Activated naive CD4-positive, alpha-beta T cell treated with anti-CD3 and anti-CD28 coated beads for 36 hours (primary cell): ENCODE results near the gene ACD. TPM values are rescaled to one million over a fixed set of nuclear protein-coding genes. Genes with fewer than 3 reads are reported as not detected.

Experiments
- CTCF ChIA-PET: fragments of 350-600 bp; sonication (Branson Sonifier 250); formaldehyde crosslinking; loops from one replicate; lab custom pipeline; 2021; ENCODE audit warnings: antibody characterized with exemption; lab: Charles Lee
- DNase-seq: peaks from one replicate; pipeline ENCODE4 v3.0.0-alpha.2; 2020
- H3K27ac Mint-ChIP-seq: one replicate; pipeline ENCODE4 v1.8.0; 2021; ENCODE audit warnings: mild to moderate bottlenecking, mixed read lengths
- H3K27me3 Mint-ChIP-seq: one replicate; pipeline ENCODE4 v1.8.0; 2021; ENCODE audit warnings: low read depth, mixed read lengths
- H3K36me3 Mint-ChIP-seq: one replicate; pipeline ENCODE4 v1.8.0; 2021; ENCODE audit warnings: low read depth, mixed read lengths
- H3K4me1 Mint-ChIP-seq: one replicate; pipeline ENCODE4 v1.8.0; 2021; ENCODE audit warnings: low read depth, mixed read lengths
- H3K4me3 Mint-ChIP-seq: one replicate; pipeline ENCODE4 v1.8.0; 2021; ENCODE audit warnings: mild to moderate bottlenecking, moderate library complexity, mixed read lengths
- H3K9me3 Mint-ChIP-seq: one replicate; pipeline ENCODE4 v1.8.0; 2021; ENCODE audit warnings: mixed read lengths
- intact Hi-C: fragments of 100-400 bp; cut with micrococcal nuclease; formaldehyde crosslinking; loops from one replicate; pipeline ENCODE4 v1.15.1; 2023
- total RNA-seq, 2 experiments: library from RNA; stranded (reverse); gene quantifications; one replicate each; pipeline ENCODE4 v1.2.3, GENCODE V29; 2021

The ACD gene
- total RNA-seq, 2 experiments from 2014 or later = 49.2 to 54.9 TPM

DNA sequence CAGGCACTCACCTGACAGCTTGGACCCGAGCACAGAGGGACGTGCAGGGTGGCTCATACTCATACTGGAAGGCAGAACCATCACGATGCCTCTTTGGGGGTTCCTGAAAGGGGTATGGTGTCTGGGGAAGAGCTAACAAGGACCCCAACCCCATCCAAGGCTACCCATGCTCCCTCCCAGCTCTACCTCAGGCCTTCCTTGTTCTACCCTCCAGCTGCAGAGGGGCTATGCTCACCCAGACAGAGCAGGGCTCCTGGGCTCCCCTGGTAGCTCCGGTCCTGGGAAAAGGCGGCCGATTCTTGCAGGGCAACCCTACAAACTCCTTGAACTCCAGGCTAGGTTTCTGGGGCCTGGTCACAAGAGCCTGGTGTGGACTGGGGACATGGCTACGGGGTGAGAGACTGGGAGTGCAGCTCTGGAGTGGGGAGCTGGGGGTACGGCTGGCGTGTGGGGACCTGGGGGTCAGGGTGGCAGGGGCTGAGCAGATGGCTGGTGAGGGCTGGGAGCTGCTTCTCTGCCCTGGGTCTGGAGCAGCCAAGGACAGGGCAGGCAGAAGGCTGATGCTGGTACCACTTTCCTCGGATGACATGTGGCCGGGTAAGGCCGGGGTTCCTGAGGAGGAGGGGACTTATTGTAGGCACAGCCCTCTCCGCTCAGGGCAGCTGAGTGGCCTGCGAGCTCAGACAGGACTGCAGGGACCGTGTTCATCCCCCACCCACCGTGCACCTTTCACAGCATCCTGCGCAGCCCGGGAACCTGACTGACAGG, 2.1 kb downstream of the ACD start:
- H3K27ac Mint-ChIP-seq = no peak overlapping the region

DNA sequence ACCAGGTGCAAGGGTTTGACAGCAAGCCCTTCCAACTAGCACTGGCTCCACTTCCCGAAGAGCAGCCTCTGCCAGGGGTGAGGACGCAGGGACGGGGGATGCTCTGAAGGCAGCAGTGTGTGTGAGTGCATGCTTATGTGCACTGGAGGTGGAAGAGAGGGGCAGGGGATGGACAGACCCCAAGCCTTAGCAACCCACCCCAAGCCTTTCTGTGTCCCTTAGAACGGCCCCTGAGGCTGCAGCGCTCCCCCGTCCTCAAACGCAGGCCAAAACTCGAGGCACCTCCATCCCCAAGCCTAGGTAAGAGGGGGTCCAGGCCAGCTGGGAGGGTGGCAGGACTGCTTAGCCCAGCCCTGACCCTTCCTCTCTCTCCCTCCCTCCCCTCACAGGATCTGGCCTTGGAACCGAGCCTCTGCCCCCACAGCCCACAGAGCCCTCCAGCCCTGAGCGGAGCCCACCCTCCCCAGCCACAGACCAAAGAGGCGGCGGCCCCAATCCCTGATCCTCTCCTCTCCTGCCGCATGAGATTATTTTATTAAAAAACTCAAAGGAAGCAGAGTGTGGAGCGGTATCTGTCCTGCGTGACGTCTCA, 2.9 kb downstream of the ACD start:
- no peak overlapping the region for H3K27ac Mint-ChIP-seq
- H3K9me3 Mint-ChIP-seq = no peaks in the 10 kb centered on the region
- no peaks in the 10 kb centered on the region for H3K27me3 Mint-ChIP-seq
- peaks cover 21% of the 10 kb centered on the region for H3K4me1 Mint-ChIP-seq
- DNase-seq = no peak
- intact Hi-C loops = no loop called here
- CTCF ChIA-PET = interaction anchor here (2.3 to 4.6 kb wide), 2 partner anchors 13 to 136 kb away, joined by 14 to 26 read pairs; partner anchors contain the start of gene CARMIL2
- no peak overlapping the region for H3K4me3 Mint-ChIP-seq
- peaks cover 12% of the 10 kb centered on the region for H3K36me3 Mint-ChIP-seq

More for the DNA sequence above, 2.1 kb downstream of the ACD start:
- Mint-ChIP-seq H3K27me3 (no peaks in the 10 kb centered on the region), H3K4me1 (peaks cover 21% of the 10 kb centered on the region), H3K4me3 (no peak overlapping the region), H3K9me3 (no peaks in the 10 kb centered on the region), H3K36me3 (peaks cover 10% of the 10 kb centered on the region)
- no peak for DNase-seq
- CTCF ChIA-PET = interaction anchor here (0.5 to 4.6 kb wide), 8 partner anchors 8 to 157 kb away, joined by 3 to 26 read pairs (median 8); partner anchors contain the start of genes CARMIL2 and CTCF
- intact Hi-C loops = no loop called here

DNA sequence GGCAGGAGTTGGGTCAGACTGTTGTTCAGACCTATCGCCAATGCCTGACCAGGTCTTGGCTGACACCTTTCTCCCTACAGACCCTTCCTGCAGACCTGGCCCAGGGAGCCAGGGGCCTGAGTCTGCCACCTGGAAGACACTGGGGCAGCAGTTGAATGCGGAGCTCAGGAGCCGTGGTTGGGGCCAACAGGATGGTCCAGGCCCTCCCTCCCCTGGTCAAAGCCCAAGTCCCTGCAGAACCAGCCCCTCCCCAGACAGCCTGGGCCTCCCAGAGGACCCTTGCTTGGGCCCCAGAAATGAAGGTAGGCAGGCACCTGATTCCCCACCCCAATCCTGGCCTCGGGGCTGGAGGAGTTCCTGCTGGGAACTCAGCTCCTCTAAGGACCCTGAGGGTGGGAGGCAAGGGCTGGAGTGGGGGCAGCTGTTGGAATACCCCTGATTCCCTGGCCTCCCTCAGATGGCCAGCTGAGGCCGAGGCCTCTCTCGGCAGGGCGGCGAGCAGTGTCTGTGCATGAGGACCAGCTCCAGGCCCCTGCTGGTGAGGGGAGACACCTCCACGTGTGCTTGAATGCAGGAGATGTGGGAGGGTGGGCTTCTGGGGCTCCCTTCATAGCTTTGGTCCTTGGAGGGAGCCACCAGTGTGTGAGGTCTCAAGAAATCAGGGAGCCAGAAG, 3.6 kb downstream of the ACD start:
- Mint-ChIP-seq H3K27me3 (no peaks in the 10 kb centered on the region), H3K4me3 (no peak overlapping the region), H3K4me1 (peaks cover 20% of the 10 kb centered on the region), H3K9me3 (no peaks in the 10 kb centered on the region), H3K36me3 (peaks cover 17% of the 10 kb centered on the region), H3K27ac (no peak overlapping the region)
- CTCF ChIA-PET = no interaction called here
- DNase-seq = no peak
- intact Hi-C loops = no loop called here

DNA sequence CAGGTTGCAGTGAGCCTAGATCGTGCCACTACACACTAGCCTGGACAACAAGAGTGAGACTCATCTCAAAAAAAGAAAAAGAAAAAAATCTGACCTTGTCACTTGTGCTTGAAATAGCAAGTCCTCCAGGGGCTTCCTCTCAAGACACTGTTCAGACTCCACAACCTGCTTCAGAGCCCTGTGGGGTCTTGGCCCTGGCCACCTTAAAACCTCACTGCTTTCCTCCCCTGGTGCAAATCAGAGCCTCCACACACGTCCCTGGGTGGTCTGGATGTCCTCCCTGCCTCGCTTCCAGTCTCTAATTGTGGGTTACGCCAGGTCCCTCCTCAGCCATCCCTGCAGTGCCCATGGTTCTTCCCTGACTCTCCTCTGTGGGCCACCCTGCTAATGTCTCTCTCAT, 4.7 kb downstream of the ACD start:
- Mint-ChIP-seq H3K9me3 (no peaks in the 10 kb centered on the region), H3K4me1 (peaks cover 18% of the 10 kb centered on the region), H3K4me3 (no peak overlapping the region), H3K36me3 (peaks cover 22% of the 10 kb centered on the region), H3K27ac (no peak overlapping the region), H3K27me3 (no peaks in the 10 kb centered on the region)
- DNase-seq = no peak
- CTCF ChIA-PET = no interaction called here
- intact Hi-C loops = no loop called here

DNA sequence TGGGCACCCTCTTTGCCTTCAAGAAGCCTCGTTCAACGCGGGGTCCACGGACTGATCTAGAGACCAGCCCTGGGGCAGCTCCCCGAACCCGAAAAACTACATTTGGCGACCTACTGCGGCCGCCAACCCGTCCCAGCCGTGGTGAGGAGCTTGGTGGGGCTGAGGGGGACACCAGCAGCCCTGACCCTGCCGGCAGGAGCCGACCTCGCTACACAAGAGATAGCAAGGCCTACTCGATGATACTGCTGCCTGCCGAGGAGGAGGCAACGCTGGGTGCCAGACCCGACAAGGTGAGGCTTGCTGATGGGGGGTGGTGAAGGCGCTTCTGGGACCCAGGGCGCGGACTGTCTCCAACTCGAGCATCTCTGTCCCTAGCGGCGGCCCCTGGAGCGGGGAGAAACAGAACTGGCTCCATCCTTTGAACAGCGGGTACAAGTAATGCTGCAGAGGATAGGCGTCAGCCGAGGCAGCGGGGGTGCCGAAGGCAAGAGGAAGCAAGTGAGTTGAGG, 5.6 kb downstream of the ACD start:
- H3K27ac Mint-ChIP-seq = no peak overlapping the region
- H3K9me3 Mint-ChIP-seq = no peaks in the 10 kb centered on the region
- H3K4me1 Mint-ChIP-seq = peaks cover 21% of the 10 kb centered on the region
- intact Hi-C loops = no loop called here
- CTCF ChIA-PET = no interaction called here
- H3K4me3 Mint-ChIP-seq = no peak overlapping the region
- no peaks in the 10 kb centered on the region for H3K27me3 Mint-ChIP-seq
- H3K36me3 Mint-ChIP-seq = peaks cover 28% of the 10 kb centered on the region
- no peak for DNase-seq

DNA sequence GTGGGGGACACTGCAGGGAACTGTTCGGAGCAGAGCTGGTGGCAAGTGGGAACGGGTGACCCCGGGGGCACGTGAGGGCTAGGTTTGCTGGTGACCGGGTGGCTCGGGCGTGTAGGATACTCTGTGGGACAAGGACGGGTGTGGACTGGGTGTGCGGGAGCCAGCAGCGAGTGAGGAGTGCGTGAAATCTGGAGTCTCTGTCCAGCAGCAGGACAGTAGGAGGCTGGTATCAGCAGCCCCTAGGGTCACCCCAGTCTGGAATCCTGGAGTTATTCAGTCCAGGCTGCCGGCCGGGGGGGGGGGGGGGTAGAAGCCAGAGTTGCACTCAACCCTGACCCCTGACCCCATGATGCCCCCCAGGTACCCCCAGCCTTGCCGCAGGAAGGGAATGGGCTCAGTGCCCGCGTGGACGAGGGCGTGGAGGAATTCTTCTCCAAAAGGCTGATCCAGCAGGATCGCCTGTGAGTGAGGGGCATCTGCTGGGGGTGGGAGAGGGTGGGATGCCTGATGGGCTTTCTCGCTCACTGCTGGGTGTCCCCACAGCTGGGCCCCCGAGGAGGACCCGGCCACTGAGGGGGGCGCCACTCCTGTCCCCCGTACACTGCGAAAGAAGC, 6.2 kb downstream of the ACD start:
- no peak overlapping the region for H3K27ac Mint-ChIP-seq
- intact Hi-C loops = no loop called here
- H3K4me1 Mint-ChIP-seq = peaks cover 16% of the 10 kb centered on the region
- peaks cover 30% of the 10 kb centered on the region for H3K36me3 Mint-ChIP-seq
- no peaks in the 10 kb centered on the region for H3K9me3 Mint-ChIP-seq
- CTCF ChIA-PET = no interaction called here
- H3K4me3 Mint-ChIP-seq = no peak overlapping the region
- no peaks in the 10 kb centered on the region for H3K27me3 Mint-ChIP-seq
- no peak for DNase-seq

DNA sequence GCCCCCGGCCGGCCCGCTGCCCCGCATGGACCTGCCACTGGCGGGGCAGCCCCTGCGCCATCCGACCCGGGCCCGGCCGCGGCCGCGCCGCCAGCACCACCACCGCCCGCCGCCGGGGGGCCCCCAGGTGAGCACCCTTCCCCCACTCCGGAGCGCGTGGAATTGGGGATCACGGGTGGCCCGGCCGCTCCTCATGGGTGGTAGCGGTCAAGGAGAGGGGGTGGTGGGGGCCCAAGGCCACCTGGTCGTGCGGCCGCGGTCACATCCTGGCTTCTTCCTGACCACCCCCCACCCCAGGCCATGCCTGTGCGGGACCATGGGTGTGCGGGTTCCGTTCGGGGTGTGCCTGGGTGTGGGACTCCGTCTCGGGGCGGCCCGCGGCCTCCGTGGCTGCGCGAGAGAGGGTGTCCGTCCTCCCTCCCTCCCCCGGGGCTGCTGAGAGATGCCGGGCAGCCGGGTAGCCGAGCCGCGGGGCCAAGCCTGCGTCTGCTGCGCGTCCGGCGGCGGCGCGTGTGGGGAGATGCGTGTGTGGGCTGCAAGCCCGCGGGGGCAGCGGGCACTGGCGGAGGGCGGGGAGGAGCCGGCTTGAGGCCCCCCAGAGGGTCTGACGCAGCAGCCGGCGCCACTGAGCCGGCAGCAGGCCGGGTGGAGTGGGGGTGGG, 6.8 kb downstream of the ACD start:
- intact Hi-C loops = no loop called here
- no peaks in the 10 kb centered on the region for H3K9me3 Mint-ChIP-seq
- no peak for DNase-seq
- CTCF ChIA-PET = interaction anchor here (3.8 kb wide), 1 partner anchor 106 kb away, joined by 10 read pairs; no protein-coding TSS in a partner anchor
- H3K27ac Mint-ChIP-seq = no peak overlapping the region
- peaks cover 12% of the 10 kb centered on the region for H3K4me1 Mint-ChIP-seq
- H3K27me3 Mint-ChIP-seq = no peaks in the 10 kb centered on the region
- no peak overlapping the region for H3K4me3 Mint-ChIP-seq
- peaks cover 33% of the 10 kb centered on the region for H3K36me3 Mint-ChIP-seq

DNA sequence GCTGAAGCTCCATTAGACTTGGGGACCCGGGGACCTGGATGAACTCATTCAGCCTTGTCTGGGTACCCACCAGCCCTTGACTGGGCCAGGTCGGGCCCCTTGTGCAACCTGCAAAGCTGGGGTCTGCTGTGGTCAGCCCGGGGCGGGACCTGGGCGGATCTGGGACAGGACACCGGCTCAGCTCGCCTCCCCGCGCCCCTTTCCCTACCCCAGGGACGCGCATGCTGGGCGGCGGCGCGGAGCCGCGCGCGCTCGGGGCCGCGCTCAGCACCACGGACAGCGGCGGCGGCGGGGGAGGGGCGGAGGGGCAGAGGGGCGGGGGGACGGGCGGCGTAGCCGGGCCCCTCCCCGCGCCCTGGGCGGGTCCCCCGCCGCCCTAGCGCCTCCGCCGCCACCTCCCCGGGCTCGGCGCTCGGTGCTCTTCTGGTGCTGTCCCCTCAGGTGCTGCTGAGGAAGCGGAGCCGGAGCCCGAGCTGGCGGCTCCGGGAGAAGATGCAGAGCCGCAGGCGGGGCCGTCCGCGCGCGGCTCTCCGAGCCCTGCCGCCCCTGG, 7.4 kb downstream of the ACD start:
- H3K4me3 Mint-ChIP-seq = no peak overlapping the region
- no peaks in the 10 kb centered on the region for H3K27me3 Mint-ChIP-seq
- intact Hi-C loops = no loop called here
- H3K4me1 Mint-ChIP-seq = peaks cover 8% of the 10 kb centered on the region
- CTCF ChIA-PET = interaction anchor here (3.8 kb wide), 1 partner anchor 106 kb away, joined by 10 read pairs; no protein-coding TSS in a partner anchor
- H3K27ac Mint-ChIP-seq = no peak overlapping the region
- no peaks in the 10 kb centered on the region for H3K9me3 Mint-ChIP-seq
- H3K36me3 Mint-ChIP-seq = peaks cover 30% of the 10 kb centered on the region
- no peak for DNase-seq

DNA sequence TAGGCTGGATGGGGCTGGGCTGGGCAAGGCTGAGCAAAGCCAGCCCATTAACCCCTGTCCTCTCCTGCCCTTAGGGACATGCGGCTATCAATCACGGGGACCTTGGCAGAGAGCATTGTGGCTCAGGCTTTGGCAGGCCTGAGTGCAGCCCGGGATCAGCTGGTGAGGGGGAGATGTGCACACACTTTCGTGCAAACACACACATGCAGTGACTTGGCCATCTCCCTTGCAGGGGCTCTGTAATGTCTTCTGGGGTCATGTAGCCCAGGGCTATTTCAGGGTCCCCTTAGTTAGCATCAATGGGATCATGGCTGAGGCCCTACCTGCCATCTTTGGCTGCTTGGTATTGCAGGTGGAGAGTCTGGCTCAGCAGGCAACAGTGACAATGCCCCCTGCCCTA, 8.2 kb downstream of the ACD start:
- DNase-seq = no peak
- CTCF ChIA-PET = interaction anchor here (1.4 to 3.8 kb wide), 2 partner anchors 105 to 131 kb away, joined by 7 to 10 read pairs; no protein-coding TSS in a partner anchor
- Mint-ChIP-seq H3K4me1 (peaks cover 8% of the 10 kb centered on the region), H3K27ac (no peak overlapping the region), H3K4me3 (no peak overlapping the region), H3K9me3 (no peaks in the 10 kb centered on the region), H3K36me3 (peaks cover 32% of the 10 kb centered on the region), H3K27me3 (no peaks in the 10 kb centered on the region)
- intact Hi-C loops = no loop called here

DNA sequence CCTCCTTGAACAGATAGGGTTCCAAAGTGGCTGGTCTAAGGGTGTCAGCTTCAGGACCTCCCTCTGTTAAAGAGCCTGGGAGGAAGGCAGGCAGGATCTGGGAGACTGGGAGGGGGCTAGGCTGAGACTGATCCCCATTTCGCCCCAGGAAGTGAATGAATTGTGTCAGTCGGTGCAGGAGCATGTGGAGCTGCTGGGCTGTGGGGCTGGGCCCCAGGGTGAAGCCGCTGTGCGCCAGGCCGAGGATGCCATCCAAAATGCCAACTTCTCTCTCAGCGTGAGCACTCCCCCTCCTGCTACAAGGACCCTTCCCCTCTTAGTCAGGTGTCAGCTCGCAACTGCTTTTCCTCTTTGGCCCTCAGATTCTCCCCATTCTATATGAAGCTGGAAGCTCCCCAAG, 9.0 kb downstream of the ACD start:
- Mint-ChIP-seq H3K9me3 (no peaks in the 10 kb centered on the region), H3K4me3 (no peak overlapping the region), H3K27me3 (no peaks in the 10 kb centered on the region), H3K4me1 (peaks cover 12% of the 10 kb centered on the region), H3K36me3 (peaks cover 35% of the 10 kb centered on the region), H3K27ac (no peak overlapping the region)
- DNase-seq = no peak
- CTCF ChIA-PET = interaction anchor here (1.3 to 3.8 kb wide), 3 partner anchors 7 to 130 kb away, joined by 4 to 10 read pairs (median 7); no protein-coding TSS in a partner anchor
- intact Hi-C loops = no loop called here

DNA sequence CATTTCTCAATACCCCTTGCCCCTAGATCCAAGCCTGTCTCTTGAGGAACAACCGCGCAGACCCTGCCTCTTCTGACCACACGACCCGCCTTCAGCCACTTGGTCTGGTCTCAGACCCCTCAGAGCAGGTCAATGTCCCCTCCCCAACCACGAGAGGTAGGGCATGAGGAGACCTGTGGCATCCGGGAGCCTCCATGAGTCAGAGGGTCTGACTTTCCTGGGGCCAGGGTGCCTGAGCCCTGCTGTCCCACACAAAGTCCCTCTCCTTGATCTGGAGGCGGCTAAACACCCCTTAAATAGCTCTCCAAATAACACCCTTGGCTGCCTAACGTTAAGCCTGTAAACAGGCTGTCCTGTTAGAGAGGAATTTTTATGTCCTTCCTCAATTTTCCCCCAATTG, 10.0 kb downstream of the ACD start:
- H3K9me3 Mint-ChIP-seq = no peaks in the 10 kb centered on the region
- no peak for DNase-seq
- no peak overlapping the region for H3K4me3 Mint-ChIP-seq
- peaks cover 9% of the 10 kb centered on the region for H3K4me1 Mint-ChIP-seq
- no peak overlapping the region for H3K27ac Mint-ChIP-seq
- peaks cover 28% of the 10 kb centered on the region for H3K36me3 Mint-ChIP-seq
- intact Hi-C loops = no loop called here
- CTCF ChIA-PET = interaction anchor here (1.3 to 3.8 kb wide), 2 partner anchors 8 to 103 kb away, joined by 4 to 10 read pairs; no protein-coding TSS in a partner anchor
- no peaks in the 10 kb centered on the region for H3K27me3 Mint-ChIP-seq
